ENCODE measurements around the gene COX7B2. TPM values are rescaled to one million over a fixed set of nuclear protein-coding genes. Genes with fewer than 3 reads are reported as not detected.

Gene COX7B2
- polyA plus RNA-seq, 4 donors, result not detected

DNA sequence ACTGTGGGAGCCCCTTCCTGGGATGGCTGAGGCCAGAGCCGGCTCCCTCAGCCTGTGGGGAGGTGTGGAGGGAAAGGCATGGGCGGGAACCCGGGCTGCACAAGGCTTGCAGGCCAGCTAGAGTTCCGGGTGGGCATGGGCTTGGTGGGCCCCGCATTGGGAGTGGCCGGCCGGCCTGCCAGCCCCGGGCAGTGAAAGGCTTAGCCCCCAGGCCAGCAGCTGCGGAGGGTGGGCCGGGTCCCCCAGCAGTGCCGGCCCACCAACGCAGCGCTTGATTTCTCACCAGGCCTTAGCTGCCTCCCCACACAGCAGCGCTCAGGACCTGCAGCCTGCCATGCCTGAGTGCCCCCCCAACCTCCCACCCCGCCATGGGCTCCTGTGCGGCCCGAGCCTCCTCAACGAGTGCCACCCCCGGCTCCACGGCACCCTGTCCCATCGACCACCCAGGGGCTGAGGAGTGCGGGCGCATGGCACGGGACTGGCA is 78.0 kb downstream of the COX7B2 start:
- DNase-seq, result no peak

DNA sequence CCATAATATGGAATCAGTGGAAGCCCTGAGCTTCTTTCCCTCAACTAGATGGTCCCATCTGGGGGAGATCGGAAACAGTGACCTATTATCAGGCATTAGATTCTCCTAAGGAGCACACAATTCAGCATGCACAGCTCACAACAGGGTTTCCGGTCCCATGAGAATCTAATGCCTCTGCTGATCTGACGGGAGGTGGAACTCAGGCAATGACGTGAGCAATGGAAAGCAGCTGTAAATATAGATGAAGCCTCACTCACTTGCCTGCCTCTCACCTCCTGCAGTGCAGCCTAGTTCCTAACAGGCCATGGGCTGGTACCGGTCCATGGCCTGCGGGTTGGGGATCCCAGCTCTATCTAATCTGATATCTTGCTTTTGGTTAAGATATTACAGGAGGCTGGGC is 88.9 kb downstream of the COX7B2 start:
- H3K4me3 ChIP-seq (ENCODE audit: low read depth in 1 of 3, low read length in 3 of 3), result no peak overlapping the region
- WGBS, 3 donors, result 93 to 94% (median 93%) methylated on average over 6 of the region's 6 CpGs
- FAIRE-seq (no peak), DNase-seq (no peak)
- H3K27me3 ChIP-seq (ENCODE audit: control insufficient read depth in 3 of 3, insufficient read depth in 3 of 3, low read length in 3 of 3), result no peaks in the 10 kb centered on the region
- H3K36me3 ChIP-seq (ENCODE audit: control insufficient read depth in 3 of 3, insufficient read depth in 2 of 3, low read depth in 1 of 3, low read length in 3 of 3), result no peaks in the 10 kb centered on the region
- H3K4me1 ChIP-seq (ENCODE audit: control insufficient read depth in 3 of 3, insufficient read depth in 2 of 3, low read depth in 1 of 3, low read length in 2 of 3), result no peaks in the 10 kb centered on the region
- no peaks in the 10 kb centered on the region for H3K9me3 ChIP-seq (ENCODE audit: control insufficient read depth in 2 of 2, insufficient read depth in 1 of 2, low read depth in 1 of 2, low read length in 1 of 2)
- H3K27ac ChIP-seq (ENCODE audit: low read depth in 1 of 3, low read length in 2 of 3), result no peak overlapping the region

More for the DNA sequence above, 78.0 kb downstream of the COX7B2 start:
- no peaks in the 10 kb centered on the region for H3K4me1 ChIP-seq (ENCODE audit: control insufficient read depth in 3 of 3, insufficient read depth in 2 of 3, low read depth in 1 of 3, low read length in 2 of 3)
- H3K9me3 ChIP-seq (ENCODE audit: control insufficient read depth in 2 of 2, insufficient read depth in 1 of 2, low read depth in 1 of 2, low read length in 1 of 2), result no peaks in the 10 kb centered on the region
- H3K27me3 ChIP-seq (ENCODE audit: control insufficient read depth in 3 of 3, insufficient read depth in 3 of 3, low read length in 3 of 3), result no peaks in the 10 kb centered on the region
- H3K36me3 ChIP-seq (ENCODE audit: control insufficient read depth in 3 of 3, insufficient read depth in 2 of 3, low read depth in 1 of 3, low read length in 3 of 3), result no peaks in the 10 kb centered on the region
- H3K27ac ChIP-seq (ENCODE audit: low read depth in 1 of 3, low read length in 2 of 3), result no peak overlapping the region
- no peak for FAIRE-seq
- H3K4me3 ChIP-seq (ENCODE audit: low read depth in 1 of 3, low read length in 3 of 3), result no peak overlapping the region
- 94 to 97% (median 96%) methylated on average over 23 to 24 of the region's 24 CpGs for WGBS, 3 donors

DNA sequence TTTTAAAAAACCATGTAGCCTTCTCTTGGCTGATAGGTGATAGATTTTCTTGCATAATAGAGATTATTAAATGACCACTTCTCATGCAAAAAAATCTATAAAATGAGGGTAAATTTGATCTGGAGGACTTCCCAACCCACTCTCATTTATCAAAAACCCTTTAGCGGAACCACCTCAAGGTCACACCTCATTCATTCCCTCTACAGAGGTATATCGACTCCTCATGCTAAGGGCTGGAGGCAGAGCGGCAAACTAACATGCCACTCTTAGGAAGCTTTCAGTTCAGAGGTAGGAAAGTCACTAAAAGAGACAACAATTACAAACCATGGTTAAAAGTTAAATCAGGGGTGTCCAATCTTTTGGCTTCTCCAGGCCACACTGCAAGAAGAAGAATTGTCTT is 90.0 kb downstream of the COX7B2 start:
- FAIRE-seq, result no peak
- Histone ChIP-seq H3K27ac (ENCODE audit: low read depth in 1 of 3, low read length in 2 of 3) (no peak overlapping the region), H3K36me3 (ENCODE audit: control insufficient read depth in 3 of 3, insufficient read depth in 2 of 3, low read depth in 1 of 3, low read length in 3 of 3) (no peaks in the 10 kb centered on the region), H3K9me3 (ENCODE audit: control insufficient read depth in 2 of 2, insufficient read depth in 1 of 2, low read depth in 1 of 2, low read length in 1 of 2) (no peaks in the 10 kb centered on the region), H3K27me3 (ENCODE audit: control insufficient read depth in 3 of 3, insufficient read depth in 3 of 3, low read length in 3 of 3) (no peaks in the 10 kb centered on the region), H3K4me3 (ENCODE audit: low read depth in 1 of 3, low read length in 3 of 3) (no peak overlapping the region), H3K4me1 (ENCODE audit: control insufficient read depth in 3 of 3, insufficient read depth in 2 of 3, low read depth in 1 of 3, low read length in 2 of 3) (no peaks in the 10 kb centered on the region)
- 91 to 96% (median 95%) methylated on average over 3 of the region's 3 CpGs for WGBS, 3 donors
- no peak for DNase-seq

DNA sequence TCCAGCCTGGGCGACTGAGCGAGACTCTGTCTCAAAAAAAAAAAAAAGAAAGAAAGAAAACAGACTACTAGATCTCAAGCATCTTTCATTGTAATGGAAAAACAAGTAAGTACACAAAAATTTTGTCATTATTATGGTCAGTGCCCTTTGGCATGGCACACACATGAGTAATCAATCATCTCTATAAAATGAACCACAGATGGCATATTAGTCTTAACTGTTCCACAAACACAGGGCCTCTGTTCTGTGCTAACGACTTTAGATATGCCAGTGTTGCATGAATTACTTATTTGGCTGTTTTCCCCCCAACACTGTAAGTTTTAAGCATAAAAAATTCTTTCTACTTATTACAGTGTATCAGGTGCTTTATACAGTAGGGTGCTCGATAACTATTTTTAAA is 90.4 kb downstream of the COX7B2 start:
- Histone ChIP-seq H3K9me3 (ENCODE audit: control insufficient read depth in 2 of 2, insufficient read depth in 1 of 2, low read depth in 1 of 2, low read length in 1 of 2) (no peaks in the 10 kb centered on the region), H3K27ac (ENCODE audit: low read depth in 1 of 3, low read length in 2 of 3) (no peak overlapping the region), H3K4me1 (ENCODE audit: control insufficient read depth in 3 of 3, insufficient read depth in 2 of 3, low read depth in 1 of 3, low read length in 2 of 3) (no peaks in the 10 kb centered on the region), H3K36me3 (ENCODE audit: control insufficient read depth in 3 of 3, insufficient read depth in 2 of 3, low read depth in 1 of 3, low read length in 3 of 3) (no peaks in the 10 kb centered on the region), H3K27me3 (ENCODE audit: control insufficient read depth in 3 of 3, insufficient read depth in 3 of 3, low read length in 3 of 3) (no peaks in the 10 kb centered on the region), H3K4me3 (ENCODE audit: low read depth in 1 of 3, low read length in 3 of 3) (no peak overlapping the region)
- no peak for DNase-seq
- 66 to 80% (median 67%) methylated on average over 4 of the region's 4 CpGs for WGBS, 3 donors
- no peak for FAIRE-seq

DNA sequence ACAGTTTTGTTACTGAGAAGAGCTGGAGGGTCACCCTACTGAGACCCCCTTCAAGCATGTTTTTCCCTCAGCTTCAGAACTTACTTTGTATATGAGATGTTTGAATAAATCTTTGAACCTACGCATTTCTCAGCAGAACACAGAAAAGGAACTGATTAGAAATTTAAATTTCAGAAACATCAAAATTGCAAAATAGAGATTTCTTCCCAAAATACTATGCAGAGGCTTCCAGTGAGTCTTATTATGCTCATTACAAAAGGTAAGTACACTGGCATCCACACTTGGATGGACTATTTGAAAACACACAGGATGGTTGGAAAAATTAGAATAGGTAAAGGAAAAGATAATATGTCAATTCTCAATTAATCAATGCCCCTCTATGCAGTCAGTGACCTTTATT is 91.2 kb downstream of the COX7B2 start:
- Histone ChIP-seq H3K36me3 (ENCODE audit: control insufficient read depth in 3 of 3, insufficient read depth in 2 of 3, low read depth in 1 of 3, low read length in 3 of 3) (no peaks in the 10 kb centered on the region), H3K4me3 (ENCODE audit: low read depth in 1 of 3, low read length in 3 of 3) (no peak overlapping the region), H3K4me1 (ENCODE audit: control insufficient read depth in 3 of 3, insufficient read depth in 2 of 3, low read depth in 1 of 3, low read length in 2 of 3) (no peaks in the 10 kb centered on the region), H3K27me3 (ENCODE audit: control insufficient read depth in 3 of 3, insufficient read depth in 3 of 3, low read length in 3 of 3) (no peaks in the 10 kb centered on the region), H3K27ac (ENCODE audit: low read depth in 1 of 3, low read length in 2 of 3) (no peak overlapping the region), H3K9me3 (ENCODE audit: control insufficient read depth in 2 of 2, insufficient read depth in 1 of 2, low read depth in 1 of 2, low read length in 1 of 2) (no peaks in the 10 kb centered on the region)
- DNase-seq (no peak), FAIRE-seq (no peak)
- 87 to 96% (median 94%) methylated on average over 1 of the region's 1 CpG for WGBS, 3 donors

DNA sequence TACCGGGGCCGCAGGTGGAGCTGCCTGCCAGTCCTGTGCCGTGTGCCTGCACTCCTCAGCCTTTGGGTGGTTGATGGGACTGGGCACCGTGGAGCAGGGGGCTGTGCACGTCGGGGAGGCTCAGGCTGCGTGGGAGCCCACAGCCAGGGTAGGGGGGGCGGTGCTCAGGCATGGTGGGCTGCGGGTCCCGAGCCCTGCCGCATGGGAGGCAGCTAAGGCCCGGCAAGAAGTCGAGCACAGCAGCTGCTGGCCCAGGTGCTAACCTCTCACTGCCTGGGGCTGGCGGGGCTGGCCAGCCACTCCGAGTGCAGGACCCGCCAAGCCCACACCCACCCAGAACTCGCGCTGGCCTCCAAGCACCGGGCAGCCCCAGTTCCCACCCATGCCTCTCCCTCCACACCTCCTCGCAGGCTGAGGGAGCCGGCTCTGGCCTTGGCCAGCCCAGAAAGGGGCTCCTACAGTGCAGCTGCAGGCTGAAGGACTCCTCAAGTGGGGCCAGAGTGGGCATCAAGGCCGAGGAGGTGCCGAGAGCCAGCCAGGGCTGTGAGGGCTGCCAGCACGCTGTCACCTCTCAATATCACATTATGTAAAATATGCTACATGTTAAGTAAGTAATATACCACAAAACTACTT is 104.1 kb downstream of the COX7B2 start:
- no peak for FAIRE-seq
- peaks cover 0 to 2% of the 10 kb centered on the region in 2 donors for H3K9me3 ChIP-seq (ENCODE audit: control insufficient read depth in 2 of 2, insufficient read depth in 1 of 2, low read depth in 1 of 2, low read length in 1 of 2)
- H3K4me1 ChIP-seq (ENCODE audit: control insufficient read depth in 3 of 3, insufficient read depth in 2 of 3, low read depth in 1 of 3, low read length in 2 of 3), result no peaks in the 10 kb centered on the region
- no peak overlapping the region for H3K4me3 ChIP-seq (ENCODE audit: low read depth in 1 of 3, low read length in 3 of 3)
- WGBS, 3 donors, result 90 to 92% (median 91%) methylated on average over 24 of the region's 24 CpGs
- no peaks in the 10 kb centered on the region for H3K36me3 ChIP-seq (ENCODE audit: control insufficient read depth in 3 of 3, insufficient read depth in 2 of 3, low read depth in 1 of 3, low read length in 3 of 3)
- no peaks in the 10 kb centered on the region for H3K27me3 ChIP-seq (ENCODE audit: control insufficient read depth in 3 of 3, insufficient read depth in 3 of 3, low read length in 3 of 3)
- DNase-seq, result no peak
- H3K27ac ChIP-seq (ENCODE audit: low read depth in 1 of 3, low read length in 2 of 3), result no peak overlapping the region

DNA sequence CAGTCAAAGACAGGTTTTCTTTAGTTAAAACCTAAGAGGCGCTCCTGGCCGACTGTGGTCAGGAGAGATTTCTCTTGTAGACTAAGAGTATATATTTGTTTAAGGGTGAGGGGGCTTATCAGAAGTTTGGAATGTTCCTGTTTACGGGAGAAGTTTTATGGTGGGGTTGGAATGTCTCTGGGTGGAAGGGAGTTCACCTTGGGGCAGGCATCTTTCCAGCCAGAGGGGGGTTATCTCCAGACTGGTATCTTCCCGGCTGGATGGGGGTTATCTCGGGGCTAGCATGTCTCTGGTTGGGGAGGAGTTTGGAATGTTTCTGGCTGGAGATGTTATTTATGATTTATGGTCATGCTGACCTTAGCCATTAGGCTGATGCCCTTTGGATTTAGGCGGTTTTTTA is 116.0 kb downstream of the COX7B2 start:
- DNase-seq, result no peak
- Histone ChIP-seq H3K4me3 (ENCODE audit: low read depth in 1 of 3, low read length in 3 of 3) (no peak overlapping the region), H3K27ac (ENCODE audit: low read depth in 1 of 3, low read length in 2 of 3) (no peak overlapping the region), H3K27me3 (ENCODE audit: control insufficient read depth in 3 of 3, insufficient read depth in 3 of 3, low read length in 3 of 3) (no peaks in the 10 kb centered on the region), H3K4me1 (ENCODE audit: control insufficient read depth in 3 of 3, insufficient read depth in 2 of 3, low read depth in 1 of 3, low read length in 2 of 3) (no peaks in the 10 kb centered on the region), H3K9me3 (ENCODE audit: control insufficient read depth in 2 of 2, insufficient read depth in 1 of 2, low read depth in 1 of 2, low read length in 1 of 2) (no peaks in the 10 kb centered on the region), H3K36me3 (ENCODE audit: control insufficient read depth in 3 of 3, insufficient read depth in 2 of 3, low read depth in 1 of 3, low read length in 3 of 3) (no peaks in the 10 kb centered on the region)
- FAIRE-seq, result no peak
- WGBS, 3 donors, result 29 to 42% (median 29%) methylated on average over 6 of the region's 6 CpGs

DNA sequence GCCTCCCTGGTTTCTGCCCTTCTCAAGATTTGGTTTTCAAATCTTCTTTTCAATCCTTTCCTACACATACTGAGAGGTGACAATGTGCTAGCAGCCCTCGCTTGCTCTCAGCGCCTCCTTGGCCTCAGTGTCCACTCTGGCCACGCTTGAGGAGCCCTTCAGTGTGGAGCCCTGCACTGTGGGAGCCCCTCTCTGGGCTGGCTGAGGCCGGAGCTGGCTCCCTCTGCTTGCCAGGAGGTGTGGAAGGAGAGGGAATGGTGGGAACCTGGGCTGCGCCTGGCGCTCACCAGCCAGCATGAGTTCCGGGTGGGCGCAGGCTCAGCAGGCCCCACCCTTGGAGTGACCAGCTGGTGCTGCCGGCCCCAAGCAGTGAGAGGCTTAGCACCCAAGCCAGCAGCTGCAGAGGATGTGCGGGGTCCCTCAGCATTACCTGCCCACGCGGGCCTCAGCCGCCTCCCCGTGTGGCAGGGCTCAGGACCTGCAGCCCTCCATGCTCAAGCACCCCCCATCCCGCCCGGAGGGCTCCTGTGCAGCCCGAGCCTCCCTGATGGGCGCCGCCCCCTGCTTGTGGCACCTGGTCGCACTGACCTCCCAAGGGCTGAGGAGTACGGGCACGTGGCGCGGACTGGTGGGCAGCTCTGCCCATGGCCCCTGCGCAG is 127.5 kb downstream of the COX7B2 start:
- DNase-seq, result no peak
- 91 to 94% (median 92%) methylated on average over 25 of the region's 25 CpGs for WGBS, 3 donors

More for the DNA sequence above, 127.5 kb downstream of the COX7B2 start:
- peaks cover 0 to 7% of the 10 kb centered on the region in 2 donors for H3K9me3 ChIP-seq (ENCODE audit: control insufficient read depth in 2 of 2, insufficient read depth in 1 of 2, low read depth in 1 of 2, low read length in 1 of 2)
- H3K36me3 ChIP-seq (ENCODE audit: control insufficient read depth in 3 of 3, insufficient read depth in 2 of 3, low read depth in 1 of 3, low read length in 3 of 3), result no peaks in the 10 kb centered on the region
- H3K4me3 ChIP-seq (ENCODE audit: low read depth in 1 of 3, low read length in 3 of 3), result no peak overlapping the region
- H3K27ac ChIP-seq (ENCODE audit: low read depth in 1 of 3, low read length in 2 of 3), result no peak overlapping the region
- no peak for FAIRE-seq
- H3K4me1 ChIP-seq (ENCODE audit: control insufficient read depth in 3 of 3, insufficient read depth in 2 of 3, low read depth in 1 of 3, low read length in 2 of 3), result no peaks in the 10 kb centered on the region
- H3K27me3 ChIP-seq (ENCODE audit: control insufficient read depth in 3 of 3, insufficient read depth in 3 of 3, low read length in 3 of 3), result no peaks in the 10 kb centered on the region

All from small intestine (tissue), 7 donors.